ENCODE measurements around the gene CD59. TPM values are rescaled to one million over a fixed set of nuclear protein-coding genes. Genes with fewer than 3 reads are reported as not detected.
A peak's percentile ranks its signal among the peaks of the same experiment; 100 is the strongest.

CD59 gene
- total and polyA plus RNA-seq, 2 of the 13 experiments (the other 11 are each of a cell fraction or from before 2014, with no cell fraction given): 127 to 289 TPM

- TF ChIP-seq LCORL (IDR thresholded peaks at IDR 0.05) (peak; percentile 91), LCORL (CRISPR knock-in tag; IDR thresholded peaks at IDR 0.05) (peak; percentile 88), ZNF180 (CRISPR knock-in tag; IDR thresholded peaks at IDR 0.05; ENCODE audit: borderline replicate concordance, low read depth) (no peak), FOXP4 (CRISPR knock-in tag; IDR thresholded peaks at IDR 0.05) (peak; percentile 49; the same call in 1 of the 2 replicates), PCBP2 (optimal IDR thresholded peaks at IDR 0.05; ENCODE audit: low read depth, low read length, poor library complexity, severe bottlenecking) (no peak), ETV6 (CRISPR knock-in tag; conservative IDR thresholded peaks at IDR 0.05) (no peak), ZFX (CRISPR knock-in tag; IDR thresholded peaks at IDR 0.05; ENCODE audit: low read depth) (no peak), PTBP1 (IDR thresholded peaks at IDR 0.05; ENCODE audit: low read depth, low read length, poor library complexity, severe bottlenecking) (no peak), ZNF564 (CRISPR knock-in tag; IDR thresholded peaks at IDR 0.05) (no peak), DZIP1 (CRISPR knock-in tag; IDR thresholded peaks at IDR 0.05) (no peak), GPN1 (CRISPR knock-in tag; IDR thresholded peaks at IDR 0.05; ENCODE audit: borderline replicate concordance) (no peak), MTA1 (CRISPR knock-in tag; IDR thresholded peaks at IDR 0.05; ENCODE audit: borderline replicate concordance) (peak; percentile 91; the same call in 1 of the 2 replicates), U2AF2 (IDR thresholded peaks at IDR 0.05; ENCODE audit: low read depth, low read length) (no peak), SSRP1 (CRISPR knock-in tag; IDR thresholded peaks at IDR 0.05) (no peak), ATRX (CRISPR knock-in tag; IDR thresholded peaks at IDR 0.05; ENCODE audit: borderline replicate concordance) (no peak), FOXA1 (IDR thresholded peaks at IDR 0.05) (no peak), FOXA1 (CRISPR knock-in tag; IDR thresholded peaks at IDR 0.05) (0 out of 2 replicates have a peak, but pooled peaks have one; percentile 12), MAFF (IDR thresholded peaks at IDR 0.05; ENCODE audit: low read depth, low read length) (no peak), ZNF337 (CRISPR knock-in tag; IDR thresholded peaks at IDR 0.05; ENCODE audit: borderline replicate concordance, low read depth) (no peak), BATF2 (CRISPR knock-in tag; IDR thresholded peaks at IDR 0.05) (no peak)
- TF ChIP-seq, protein P1, sequence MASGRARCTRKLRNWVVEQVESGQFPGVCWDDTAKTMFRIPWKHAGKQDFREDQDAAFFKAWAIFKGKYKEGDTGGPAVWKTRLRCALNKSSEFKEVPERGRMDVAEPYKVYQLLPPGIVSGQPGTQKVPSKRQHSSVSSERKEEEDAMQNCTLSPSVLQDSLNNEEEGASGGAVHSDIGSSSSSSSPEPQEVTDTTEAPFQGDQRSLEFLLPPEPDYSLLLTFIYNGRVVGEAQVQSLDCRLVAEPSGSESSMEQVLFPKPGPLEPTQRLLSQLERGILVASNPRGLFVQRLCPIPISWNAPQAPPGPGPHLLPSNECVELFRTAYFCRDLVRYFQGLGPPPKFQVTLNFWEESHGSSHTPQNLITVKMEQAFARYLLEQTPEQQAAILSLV (CRISPR knock-in tag; IDR thresholded peaks at IDR 0.05; ENCODE audit: borderline replicate concordance): peak; percentile 71; the same call in 1 of the 2 replicates
- TF ChIP-seq, protein P2, sequence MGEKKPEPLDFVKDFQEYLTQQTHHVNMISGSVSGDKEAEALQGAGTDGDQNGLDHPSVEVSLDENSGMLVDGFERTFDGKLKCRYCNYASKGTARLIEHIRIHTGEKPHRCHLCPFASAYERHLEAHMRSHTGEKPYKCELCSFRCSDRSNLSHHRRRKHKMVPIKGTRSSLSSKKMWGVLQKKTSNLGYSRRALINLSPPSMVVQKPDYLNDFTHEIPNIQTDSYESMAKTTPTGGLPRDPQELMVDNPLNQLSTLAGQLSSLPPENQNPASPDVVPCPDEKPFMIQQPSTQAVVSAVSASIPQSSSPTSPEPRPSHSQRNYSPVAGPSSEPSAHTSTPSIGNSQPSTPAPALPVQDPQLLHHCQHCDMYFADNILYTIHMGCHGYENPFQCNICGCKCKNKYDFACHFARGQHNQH (CRISPR knock-in tag; IDR thresholded peaks at IDR 0.05): peak; percentile 83; the same call in 1 of the 2 replicates
- TF ChIP-seq, protein P3, sequence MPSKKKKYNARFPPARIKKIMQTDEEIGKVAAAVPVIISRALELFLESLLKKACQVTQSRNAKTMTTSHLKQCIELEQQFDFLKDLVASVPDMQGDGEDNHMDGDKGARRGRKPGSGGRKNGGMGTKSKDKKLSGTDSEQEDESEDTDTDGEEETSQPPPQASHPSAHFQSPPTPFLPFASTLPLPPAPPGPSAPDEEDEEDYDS (CRISPR knock-in tag; IDR thresholded peaks at IDR 0.05): peak; percentile 85
Observed at GRCh38 chr11:33699515-33700062, 36.6 kb downstream of the CD59 start (continued).

Measured in HepG2 (cell line).